ENCODE results near the gene TPST2. TPM values are rescaled to one million over a fixed set of nuclear protein-coding genes. Genes with fewer than 3 reads are reported as not detected.

The TPST2 gene
- total RNA-seq, 1 donor from 2014 or later = 82.1 TPM

- intact Hi-C loops (cut with micrococcal nuclease) = no loop called here
These were observed 31.6 kb downstream of the TPST2 start for GRCh38 chr22:26558248-26558895.

GRCh38 chr22:26556904-26557303 is 33.0 kb downstream of the TPST2 start:
- intact Hi-C loops (cut with micrococcal nuclease) = no loop called here

GRCh38 chr22:26555478-26555877 is 34.5 kb downstream of the TPST2 start:
- intact Hi-C loops (cut with micrococcal nuclease) = no loop called here

GRCh38 chr22:26554956-26555355 is 35.0 kb downstream of the TPST2 start:
- intact Hi-C loops (cut with micrococcal nuclease) = no loop called here

GRCh38 chr22:26553056-26553752 is 36.7 kb downstream of the TPST2 start:
- intact Hi-C loops (cut with micrococcal nuclease) = loop anchor here (2.0 kb wide), 1 partner anchor 68 kb away; no protein-coding TSS in a partner anchor

GRCh38 chr22:26552466-26552865 is 37.5 kb downstream of the TPST2 start:
- intact Hi-C loops (cut with micrococcal nuclease) = loop anchor here (2.0 kb wide), 1 partner anchor 68 kb away; no protein-coding TSS in a partner anchor

GRCh38 chr22:26551568-26551967 is 38.4 kb downstream of the TPST2 start:
- intact Hi-C loops (cut with micrococcal nuclease) = no loop called here

- intact Hi-C loops (cut with micrococcal nuclease) = no loop called here
These were observed 39.4 kb downstream of the TPST2 start for GRCh38 chr22:26550498-26551033.

GRCh38 chr22:26549902-26550497 is 39.9 kb downstream of the TPST2 start:
- intact Hi-C loops (cut with micrococcal nuclease) = loop anchor here (2.0 to 5.0 kb wide), 2 partner anchors 37 to 42 kb away; partner anchors contain the start of genes TFIP11 and TPST2

GRCh38 chr22:26548984-26549383 is 40.9 kb downstream of the TPST2 start:
- intact Hi-C loops (cut with micrococcal nuclease) = loop anchor here (2.0 to 5.0 kb wide), 2 partner anchors 36 to 43 kb away; partner anchors contain the start of genes TFIP11 and TPST2

GRCh38 chr22:26548303-26548702 is 41.6 kb downstream of the TPST2 start:
- intact Hi-C loops (cut with micrococcal nuclease) = loop anchor here (2.0 to 5.0 kb wide), 2 partner anchors 36 to 44 kb away; partner anchors contain the start of genes TFIP11 and TPST2

- intact Hi-C loops (cut with micrococcal nuclease) = loop anchor here (2.0 to 5.0 kb wide), 2 partner anchors 35 to 44 kb away; partner anchors contain the start of genes TFIP11 and TPST2
These were observed 42.1 kb downstream of the TPST2 start for GRCh38 chr22:26547837-26548236.

GRCh38 chr22:26547426-26547825 is 42.5 kb downstream of the TPST2 start:
- intact Hi-C loops (cut with micrococcal nuclease) = loop anchor here (5.0 kb wide), 1 partner anchor 45 kb away; the partner anchor contains the start of gene TPST2

GRCh38 chr22:26546282-26546681 is 43.6 kb downstream of the TPST2 start:
- intact Hi-C loops (cut with micrococcal nuclease) = loop anchor here (5.0 kb wide), 1 partner anchor 46 kb away; the partner anchor contains the start of gene TPST2

- intact Hi-C loops (cut with micrococcal nuclease) = loop anchor here (5.0 kb wide), 1 partner anchor 46 kb away; the partner anchor contains the start of gene TPST2
These were observed 44.1 kb downstream of the TPST2 start for GRCh38 chr22:26545827-26546226.

- intact Hi-C loops (cut with micrococcal nuclease) = loop anchor here (5.0 kb wide), 1 partner anchor 47 kb away; the partner anchor contains the start of gene TPST2
These were observed 44.5 kb downstream of the TPST2 start for GRCh38 chr22:26545385-26545784.

- intact Hi-C loops (cut with micrococcal nuclease) = no loop called here
These were observed 45.4 kb downstream of the TPST2 start for GRCh38 chr22:26544489-26544888.

- intact Hi-C loops (cut with micrococcal nuclease) = loop anchor here (2.0 kb wide), 1 partner anchor 36 kb away; no protein-coding TSS in a partner anchor
These were observed 47.1 kb downstream of the TPST2 start for GRCh38 chr22:26542831-26543230.

- intact Hi-C loops (cut with micrococcal nuclease) = no loop called here
These were observed 48.6 kb downstream of the TPST2 start for GRCh38 chr22:26541167-26541819.

GRCh38 chr22:26540119-26540518 is 49.8 kb downstream of the TPST2 start:
- intact Hi-C loops (cut with micrococcal nuclease) = no loop called here

- intact Hi-C loops (cut with micrococcal nuclease) = no loop called here
These were observed 53.2 kb downstream of the TPST2 start for GRCh38 chr22:26536762-26537134.
